ENCODE data around the gene CNTN5.
A peak's percentile ranks its signal among the peaks of the same experiment; 100 is the strongest.

Gene CNTN5

GRCh38 chr11:99424313-99425084 is 403.8 kb downstream of the CNTN5 start:
- FAIRE-seq (no peak), DNase-seq (ENCODE audit: insufficient read length, low spot score) (no peak)
- TF ChIP-seq CTCF (IDR thresholded peaks at IDR 0.05; ENCODE audit: insufficient read depth, missing control alignments) = no peak

GRCh38 chr11:99425596-99425995 is 404.8 kb downstream of the CNTN5 start:
- DNase-seq (ENCODE audit: insufficient read length, low spot score) (no peak), FAIRE-seq (no peak)
- TF ChIP-seq CTCF (IDR thresholded peaks at IDR 0.05; ENCODE audit: insufficient read depth, missing control alignments) = no peak

GRCh38 chr11:99432677-99433076 is 411.9 kb downstream of the CNTN5 start:
- DNase-seq (ENCODE audit: insufficient read length, low spot score) (no peak), FAIRE-seq (no peak)
- TF ChIP-seq CTCF (IDR thresholded peaks at IDR 0.05; ENCODE audit: insufficient read depth, missing control alignments) = no peak

- DNase-seq (ENCODE audit: insufficient read length, low spot score) = no peak
- no peak for TF ChIP-seq CTCF (IDR thresholded peaks at IDR 0.05; ENCODE audit: insufficient read depth, missing control alignments)
- FAIRE-seq = no peak
Observed at GRCh38 chr11:99443276-99443675, 422.5 kb downstream of the CNTN5 start.

GRCh38 chr11:99446400-99446799 is 425.7 kb downstream of the CNTN5 start:
- no peak for DNase-seq (ENCODE audit: insufficient read length, low spot score)
- FAIRE-seq = no peak

GRCh38 chr11:99449345-99449744 is 428.6 kb downstream of the CNTN5 start:
- DNase-seq (ENCODE audit: insufficient read length, low spot score) = no peak
- FAIRE-seq = peak; percentile 38
- no peak for TF ChIP-seq CTCF (IDR thresholded peaks at IDR 0.05; ENCODE audit: insufficient read depth, missing control alignments)

More at GRCh38 chr11:99446400-99446799, 425.7 kb downstream of the CNTN5 start:
- no peak for TF ChIP-seq CTCF (IDR thresholded peaks at IDR 0.05; ENCODE audit: insufficient read depth, missing control alignments)

GRCh38 chr11:99452075-99452474 is 431.3 kb downstream of the CNTN5 start:
- DNase-seq (ENCODE audit: insufficient read length, low spot score) (no peak), FAIRE-seq (no peak)

More at GRCh38 chr11:99452075-99452474, 431.3 kb downstream of the CNTN5 start:
- no peak for TF ChIP-seq CTCF (IDR thresholded peaks at IDR 0.05; ENCODE audit: insufficient read depth, missing control alignments)
